Left cardiac atrium (tissue), 4 donors: ENCODE data around the gene DACH2. TPM values are rescaled to one million over a fixed set of nuclear protein-coding genes. Genes with fewer than 3 reads are reported as not detected.

Experiments
- ATAC-seq, 2 donors: fragments of 200-7000 bp; cut with Tn5 transposase; one replicate each; pipeline ENCODE4 v1.9.1; 2020; ENCODE audit warnings: mild to moderate bottlenecking in 2 of 2, moderate library complexity in 2 of 2
- DNase-seq: peaks from one replicate; pipeline ENCODE4 v3.0.0-alpha.2; 2020
- intact Hi-C, 2 donors: fragments of 100-400 bp; cut with DNase I; formaldehyde crosslinking; loops; one replicate each; pipeline versions ENCODE4 v1.14.1 to v1.15.1; 2022 to 2023
- total RNA-seq, 2 donors: library from RNA; stranded (reverse); fragmentation: NEBNext Ultra II Directional; extraction: Animal tissue kit (Norgen Biotek cat#: 25700); gene quantifications; one replicate each; pipeline ENCODE4 v1.2.1, GENCODE V29; 2021
- donor health status: DM: no; HTN: yes; CAD: no.
- donor health status: DM: no; HTN: yes; CAD: no; lungs with severe emphysema.
- donor health status: DM: yes; HTN: yes; CAD: no.
- donor health status: Dilated cardiomyopathy.

The DACH2 gene
- total RNA-seq, 2 donors from 2014 or later: not detected

DNA sequence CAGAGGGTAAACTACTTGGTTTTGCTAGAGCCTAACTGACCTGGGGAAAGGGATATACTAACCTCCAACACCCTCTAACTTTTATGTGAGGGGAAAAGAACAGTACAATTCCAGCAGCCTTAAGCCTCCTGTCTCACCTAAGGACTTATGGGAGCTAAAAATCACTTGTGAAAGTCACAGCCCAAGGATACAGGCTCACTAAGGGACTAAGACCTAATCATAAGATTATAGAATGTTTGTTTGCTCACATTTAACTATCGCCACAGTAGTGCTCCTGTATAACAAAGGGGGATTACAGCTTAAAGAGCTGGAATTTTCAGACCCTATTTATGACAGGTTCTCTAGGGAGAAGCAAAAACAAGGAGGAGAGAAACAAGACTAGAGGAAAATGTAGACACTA, 548.7 kb downstream of the DACH2 start:
- DNase-seq (no peak), ATAC-seq (no peak)
- intact Hi-C loops: no loop called here

DNA sequence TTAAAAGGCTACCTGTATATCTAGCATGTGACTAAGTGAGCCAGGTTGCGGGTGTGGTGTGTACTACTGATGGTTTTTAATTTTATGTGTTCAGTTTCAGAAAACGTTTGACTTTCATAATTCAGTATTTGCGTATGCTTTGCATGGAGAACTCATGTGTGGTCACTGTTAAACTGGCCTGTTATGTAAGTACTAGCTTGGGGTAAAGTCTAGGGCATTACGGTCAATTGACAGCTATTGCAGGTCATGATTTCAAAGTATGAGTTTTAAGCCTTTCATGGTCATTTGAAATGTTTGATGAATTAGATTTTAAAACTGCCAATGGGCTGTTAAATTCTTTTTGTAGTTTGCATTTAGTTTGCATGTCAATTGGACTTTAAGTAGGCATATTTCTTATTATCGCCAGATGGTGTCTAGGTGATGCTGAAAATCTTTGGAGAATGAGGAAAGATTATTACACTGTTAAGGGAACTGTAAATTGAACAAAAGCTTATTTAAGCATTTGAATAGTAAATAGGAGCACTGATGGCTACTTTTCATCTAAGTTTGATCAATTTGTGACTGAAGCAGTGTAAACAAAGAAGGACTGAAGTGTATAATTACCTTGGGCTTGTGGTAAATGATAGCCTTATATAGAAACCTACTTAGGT, 563.4 kb downstream of the DACH2 start:
- intact Hi-C loops: no loop called here
- ATAC-seq (no peak), DNase-seq (no peak)

DNA sequence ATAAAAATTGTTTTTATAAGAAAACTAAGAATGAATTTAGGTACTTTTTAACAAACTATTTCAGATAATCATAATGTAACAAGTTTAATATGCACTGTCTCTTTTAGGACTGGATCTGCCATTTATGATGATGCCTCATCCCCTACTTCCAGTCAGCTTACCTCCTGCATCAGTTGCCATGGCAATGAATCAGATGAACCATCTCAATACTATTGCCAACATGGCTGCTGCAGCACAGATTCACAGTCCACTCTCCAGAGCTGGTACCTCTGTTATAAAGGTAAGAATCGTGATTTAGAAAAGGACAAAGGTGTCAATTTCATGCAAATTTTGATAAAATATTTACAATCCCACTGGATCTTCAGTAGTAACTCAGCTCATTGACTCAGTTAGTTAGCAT, 566.2 kb downstream of the DACH2 start:
- intact Hi-C loops: no loop called here
- no peak for DNase-seq
- ATAC-seq: no peak

DNA sequence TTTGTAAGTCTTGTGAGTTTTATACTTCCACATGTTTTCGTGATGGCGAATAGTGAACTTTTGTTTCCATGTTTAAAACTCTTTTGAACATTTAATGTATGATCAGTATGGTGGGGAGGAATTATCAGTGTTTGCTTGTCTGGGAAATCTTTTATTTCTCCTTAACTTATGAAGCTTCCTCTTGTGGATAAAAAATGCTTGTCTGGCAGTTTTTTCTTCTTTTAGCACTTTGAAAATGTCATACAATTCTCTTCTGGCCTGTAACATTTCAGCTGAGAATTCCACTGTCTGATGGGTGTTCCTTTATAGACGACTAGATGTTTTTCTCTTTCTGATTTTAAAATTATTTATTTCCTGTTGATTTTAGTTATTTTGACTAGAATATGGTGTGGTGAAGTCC, 576.0 kb downstream of the DACH2 start:
- intact Hi-C loops: no loop called here
- ATAC-seq (no peak), DNase-seq (no peak)

DNA sequence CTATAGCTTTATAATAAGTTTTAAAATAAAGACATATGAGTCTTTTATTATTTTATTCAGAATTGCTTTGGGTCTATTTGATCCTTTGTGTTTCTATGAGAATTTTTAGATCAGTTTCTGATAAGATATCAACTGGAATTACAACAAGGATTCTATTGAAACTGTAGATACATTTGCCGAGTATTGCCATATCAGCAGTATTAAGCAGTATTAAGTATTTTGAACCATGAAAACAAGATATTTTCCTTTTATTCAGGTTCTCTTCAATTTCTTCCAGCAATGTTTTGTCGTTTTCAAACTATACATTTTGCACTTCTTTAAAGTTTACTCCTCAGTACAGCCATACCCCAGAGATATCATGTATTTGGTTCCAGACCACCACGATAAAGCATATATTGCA, 598.8 kb downstream of the DACH2 start:
- ATAC-seq: no peak

DNA sequence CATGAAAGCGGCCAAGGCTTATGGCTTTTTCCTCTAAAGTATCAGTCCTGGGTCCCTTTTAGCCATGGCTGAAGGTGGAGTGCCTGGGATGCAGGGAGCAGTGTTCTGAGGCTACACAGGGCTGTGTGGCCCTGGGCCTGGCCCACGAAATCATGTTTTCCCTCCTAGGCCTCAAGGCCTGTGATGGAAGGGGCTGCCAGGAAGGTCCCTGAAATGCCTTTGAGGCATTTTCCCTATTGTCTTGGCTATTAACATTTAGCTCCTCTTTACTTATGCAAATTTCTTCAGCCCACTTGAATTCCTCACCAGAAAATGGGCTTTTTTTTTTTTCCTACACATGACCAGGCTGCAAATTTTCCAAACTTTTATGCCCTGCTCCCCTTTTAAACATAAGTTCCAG, 657.0 kb downstream of the DACH2 start:
- no peak for DNase-seq
- intact Hi-C loops: no loop called here
- ATAC-seq: no peak

More for the DNA sequence above, 598.8 kb downstream of the DACH2 start:
- intact Hi-C loops: no loop called here
- DNase-seq: no peak

DNA sequence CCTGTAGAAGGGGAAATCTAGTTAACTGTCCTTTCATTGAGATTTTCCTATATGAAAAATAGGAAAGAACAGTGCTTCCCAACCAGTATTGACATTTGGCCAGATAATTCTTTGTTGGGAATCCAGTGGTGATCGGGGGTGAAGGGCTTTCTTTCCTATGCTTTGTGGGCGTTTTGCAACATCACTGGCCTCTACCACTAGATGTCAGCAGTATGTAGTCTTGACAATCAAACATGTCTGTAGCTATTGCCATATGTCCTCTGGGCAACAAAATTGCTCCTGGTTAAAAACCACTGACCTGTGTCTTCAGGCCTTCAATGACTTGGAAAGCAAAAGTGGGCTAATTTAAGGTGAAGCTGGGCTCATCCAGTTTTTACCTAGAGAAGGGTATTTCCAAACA, 658.5 kb downstream of the DACH2 start:
- ATAC-seq (no peak), DNase-seq (no peak)
- intact Hi-C loops: no loop called here

DNA sequence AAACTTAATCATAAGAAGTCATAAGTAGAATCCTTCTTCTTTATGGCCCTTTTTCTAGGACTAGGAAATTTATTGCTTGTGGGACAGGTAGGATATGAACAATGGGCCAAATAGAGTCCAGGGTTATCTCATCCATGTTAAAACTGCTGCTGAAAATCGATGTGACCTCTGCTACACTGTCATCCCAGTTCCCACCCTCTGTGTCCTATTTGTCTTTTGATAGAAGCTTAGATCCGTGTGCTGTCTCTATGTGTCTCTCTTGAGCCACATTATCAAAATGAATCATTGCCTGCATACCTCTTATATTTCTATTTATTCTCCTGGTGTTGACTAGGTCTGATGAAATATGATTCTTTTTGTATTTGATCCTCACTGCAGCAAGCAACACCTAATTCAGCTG, 661.4 kb downstream of the DACH2 start:
- intact Hi-C loops: no loop called here
- ATAC-seq (no peak), DNase-seq (no peak)

DNA sequence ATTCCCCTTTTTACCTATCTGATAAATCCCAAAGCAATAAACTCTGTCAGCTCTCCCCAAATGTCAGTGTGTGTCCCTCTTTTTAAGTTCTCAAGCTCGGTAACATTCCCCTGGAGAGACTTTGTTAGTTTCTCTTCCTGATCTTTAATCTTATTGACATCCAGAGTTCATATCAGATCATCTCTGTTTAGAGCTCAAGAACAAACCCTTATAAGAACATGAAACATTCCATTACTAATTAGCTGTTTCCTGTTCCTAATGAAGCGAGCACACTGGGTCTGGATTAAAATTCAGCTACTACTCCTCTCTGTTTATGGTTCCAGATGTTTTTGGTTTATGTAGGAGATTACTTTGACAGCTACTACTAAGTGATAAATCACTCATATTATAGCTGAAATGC, 681.5 kb downstream of the DACH2 start:
- intact Hi-C loops: no loop called here
- ATAC-seq (no peak), DNase-seq (no peak)

DNA sequence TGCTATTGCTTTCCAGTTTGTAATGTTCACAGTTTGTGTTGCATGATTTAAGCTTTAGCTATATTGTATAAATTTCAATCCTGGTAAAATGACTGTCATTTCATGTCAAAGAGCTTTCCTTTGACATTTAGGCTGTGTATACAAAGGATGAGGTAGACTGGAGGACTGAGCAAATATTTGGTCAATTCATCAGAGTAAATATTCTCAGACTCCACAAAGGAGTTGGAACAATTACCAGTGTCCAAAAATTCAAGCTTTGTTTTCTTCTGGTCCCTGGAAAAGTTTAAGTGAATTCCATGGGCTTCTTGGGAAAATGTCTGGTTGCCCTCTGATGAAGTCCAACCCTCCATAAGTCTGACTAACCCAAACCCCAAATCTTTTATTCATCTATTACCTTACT, 682.4 kb downstream of the DACH2 start:
- intact Hi-C loops: no loop called here
- ATAC-seq (no peak), DNase-seq (no peak)

DNA sequence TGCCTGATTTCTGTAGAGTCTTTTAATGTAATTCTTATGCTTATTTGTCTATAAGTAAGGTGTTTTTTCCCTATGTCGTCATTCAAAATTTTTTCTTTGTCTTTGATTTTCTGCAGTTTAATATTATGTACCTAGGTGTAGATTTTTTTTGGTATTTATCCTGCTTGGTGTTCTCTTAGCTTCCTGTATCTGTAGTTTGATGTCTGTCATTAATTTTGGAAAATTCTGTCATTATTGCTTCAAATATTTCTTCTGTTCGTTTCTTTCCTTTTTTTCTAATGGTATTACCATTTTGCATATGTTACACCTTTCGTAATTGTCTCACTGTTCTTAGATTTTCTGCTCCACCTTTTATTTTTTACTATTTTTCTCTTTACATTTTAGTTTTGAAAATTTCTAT, 696.9 kb downstream of the DACH2 start:
- intact Hi-C loops: no loop called here
- DNase-seq: no peak
- no peak for ATAC-seq

Other genes starting within 250 kb of the DACH2 start
- gene CHM, start 100.9 kb upstream of the DACH2 start, total RNA-seq: 10 to 100 TPM; 13.8 to 17.5 TPM